A673 (cell line): ENCODE measurements around the gene AFG1L.

Experiments
- EZH2 ChIP-seq: fragments of 200-600 bp; sonication (generic); IDR thresholded peaks from 2 replicates; pipeline ENCODE4 v1.6.1; 2017; ENCODE audit warnings: borderline replicate concordance, low read depth, mild to moderate bottlenecking, mixed read lengths, antibody characterized with exemption, low read length; ENCODE audit not compliant: poor library complexity, severe bottlenecking
- TF ChIP-seq, protein P1 (sequence below): fragments of 300-800, 200-600 bp; sonication (generic); conservative IDR thresholded peaks from 2 replicates; pipeline ENCODE4 v1.5.1; 2017; ENCODE audit warnings: low read depth, mild to moderate bottlenecking, antibody characterized with exemption, low read length, moderate library complexity, mixed read lengths

DNA sequence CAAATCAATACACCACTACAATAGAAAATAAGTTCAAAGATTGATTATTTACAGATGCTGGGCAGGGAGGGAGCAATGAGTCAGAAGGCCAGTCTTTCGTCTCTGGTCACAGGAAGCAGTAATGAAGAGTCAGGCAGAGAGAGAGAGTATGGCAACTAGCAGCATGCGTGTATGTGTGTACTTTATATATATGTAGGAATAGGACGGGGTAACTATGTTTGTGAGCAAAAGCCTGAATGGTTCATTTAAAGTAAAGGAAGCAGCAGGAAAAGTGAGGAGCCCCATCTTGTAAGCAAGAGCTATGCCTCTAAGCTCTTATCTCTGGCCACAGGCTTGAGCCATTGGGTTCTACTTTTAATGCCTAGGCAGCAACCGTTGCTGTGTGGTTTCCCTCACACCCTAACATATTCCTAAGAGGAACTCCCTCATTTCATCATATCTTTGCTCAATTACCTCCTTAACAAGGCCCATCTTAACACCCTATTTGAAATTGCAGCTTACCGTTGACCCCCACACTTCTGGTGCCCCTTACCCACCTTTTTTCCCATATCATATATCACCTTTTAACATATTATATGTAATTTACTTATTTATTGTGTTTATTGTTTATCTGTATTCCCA lies 66.6 kb downstream of the AFG1L start:
- TF ChIP-seq, protein P1, sequence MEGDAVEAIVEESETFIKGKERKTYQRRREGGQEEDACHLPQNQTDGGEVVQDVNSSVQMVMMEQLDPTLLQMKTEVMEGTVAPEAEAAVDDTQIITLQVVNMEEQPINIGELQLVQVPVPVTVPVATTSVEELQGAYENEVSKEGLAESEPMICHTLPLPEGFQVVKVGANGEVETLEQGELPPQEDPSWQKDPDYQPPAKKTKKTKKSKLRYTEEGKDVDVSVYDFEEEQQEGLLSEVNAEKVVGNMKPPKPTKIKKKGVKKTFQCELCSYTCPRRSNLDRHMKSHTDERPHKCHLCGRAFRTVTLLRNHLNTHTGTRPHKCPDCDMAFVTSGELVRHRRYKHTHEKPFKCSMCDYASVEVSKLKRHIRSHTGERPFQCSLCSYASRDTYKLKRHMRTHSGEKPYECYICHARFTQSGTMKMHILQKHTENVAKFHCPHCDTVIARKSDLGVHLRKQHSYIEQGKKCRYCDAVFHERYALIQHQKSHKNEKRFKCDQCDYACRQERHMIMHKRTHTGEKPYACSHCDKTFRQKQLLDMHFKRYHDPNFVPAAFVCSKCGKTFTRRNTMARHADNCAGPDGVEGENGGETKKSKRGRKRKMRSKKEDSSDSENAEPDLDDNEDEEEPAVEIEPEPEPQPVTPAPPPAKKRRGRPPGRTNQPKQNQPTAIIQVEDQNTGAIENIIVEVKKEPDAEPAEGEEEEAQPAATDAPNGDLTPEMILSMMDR: no peak
- TF ChIP-seq EZH2: no peak
